ENCODE measurements around the gene WNT9B.

DNA sequence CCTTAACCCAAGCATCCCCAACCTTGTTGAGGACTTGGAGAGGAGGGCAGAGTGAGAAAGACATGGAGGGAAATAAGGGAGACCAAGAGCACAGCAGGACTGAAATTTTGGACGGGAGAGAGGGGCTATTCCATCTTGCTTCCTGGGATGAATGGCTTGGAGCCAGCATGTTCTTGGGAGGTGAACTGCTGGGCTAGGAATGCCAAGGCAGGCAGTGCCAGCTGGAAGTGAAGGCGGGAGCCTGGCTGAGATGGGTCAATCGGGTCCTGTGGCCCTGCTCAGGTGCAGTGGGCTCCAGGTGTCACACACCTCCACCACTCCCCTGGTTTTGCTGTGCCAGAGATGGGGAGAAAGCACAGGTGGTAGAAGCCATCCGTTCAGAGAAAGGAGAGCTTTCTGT is 25.5 kb downstream of the WNT9B start:
- TF ChIP-seq SMC3 (conservative IDR thresholded peaks at IDR 0.05; ENCODE audit: poor library complexity) (no peak), TAF1 (IDR thresholded peaks at IDR 0.05; ENCODE audit: low read depth) (no peak), POLR2AphosphoS5 (IDR thresholded peaks at IDR 0.05) (no peak)
